GM12874 (cell line): ENCODE data around the gene ANKRD24.

Experiments
- CTCF ChIP-seq: IDR thresholded peaks from 2 replicates; pipeline ENCODE4 v1.5.1; 2011; ENCODE audit warnings: low read depth, mild to moderate bottlenecking, control low read depth, low read length, moderate library complexity; ENCODE audit not compliant: insufficient read depth

The ANKRD24 gene

DNA sequence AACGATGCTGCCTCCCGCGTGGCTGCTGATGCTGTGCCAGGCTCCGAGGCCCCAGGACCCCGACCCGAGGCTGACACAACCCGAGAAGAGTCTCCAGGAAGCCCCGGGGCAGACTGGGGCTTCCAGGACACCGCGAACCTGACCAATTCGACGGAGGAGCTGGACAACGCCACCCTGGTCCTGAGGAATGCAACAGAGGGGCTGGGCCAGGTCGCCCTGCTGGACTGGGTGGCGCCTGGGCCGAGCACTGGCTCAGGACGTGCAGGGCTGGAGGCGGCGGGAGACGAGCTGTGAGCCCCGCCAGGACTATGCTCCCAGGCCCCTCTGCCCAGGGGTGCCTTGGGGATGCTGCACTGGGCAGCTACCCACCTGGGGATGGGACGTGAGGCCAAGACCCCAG is 10.8 kb upstream of the ANKRD24 start:
- no peak for TF ChIP-seq CTCF

DNA sequence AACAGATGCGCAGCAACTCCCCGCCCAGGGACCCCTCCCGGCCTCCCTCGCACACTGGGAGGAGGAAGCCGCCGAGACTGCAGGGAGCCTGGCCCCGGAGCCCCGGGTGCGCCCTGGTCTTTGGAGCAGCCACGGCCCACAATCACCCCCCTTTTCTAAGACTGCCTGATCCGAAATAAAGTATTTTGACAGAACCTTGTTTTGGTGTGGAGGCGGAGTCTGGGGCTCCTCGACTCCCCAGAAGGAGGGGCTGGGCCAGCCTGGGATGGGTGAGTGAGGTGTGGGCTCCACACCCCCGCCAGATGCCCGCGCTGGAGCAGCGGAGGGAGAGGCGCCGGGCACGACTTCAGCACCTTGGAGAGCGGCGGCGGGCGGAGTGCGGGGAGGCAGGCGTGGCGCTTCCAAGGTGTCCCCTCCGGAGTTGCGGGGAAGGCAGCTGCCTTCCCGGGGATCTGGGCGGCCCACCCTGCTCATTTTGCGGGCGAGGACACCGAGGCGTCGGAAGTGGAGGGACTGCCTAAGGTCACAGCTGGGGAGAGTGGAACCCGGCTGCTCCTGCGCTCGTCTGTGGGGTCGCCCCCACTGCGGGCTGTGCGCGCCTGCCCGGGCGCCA is 9.5 kb upstream of the ANKRD24 start:
- no peak for TF ChIP-seq CTCF

GRCh38 chr19:4173479-4174212 is 8.8 kb upstream of the ANKRD24 start:
- TF ChIP-seq CTCF, result no peak

- no peak for TF ChIP-seq CTCF
These were observed 8.1 kb upstream of the ANKRD24 start for GRCh38 chr19:4174213-4174894.

DNA sequence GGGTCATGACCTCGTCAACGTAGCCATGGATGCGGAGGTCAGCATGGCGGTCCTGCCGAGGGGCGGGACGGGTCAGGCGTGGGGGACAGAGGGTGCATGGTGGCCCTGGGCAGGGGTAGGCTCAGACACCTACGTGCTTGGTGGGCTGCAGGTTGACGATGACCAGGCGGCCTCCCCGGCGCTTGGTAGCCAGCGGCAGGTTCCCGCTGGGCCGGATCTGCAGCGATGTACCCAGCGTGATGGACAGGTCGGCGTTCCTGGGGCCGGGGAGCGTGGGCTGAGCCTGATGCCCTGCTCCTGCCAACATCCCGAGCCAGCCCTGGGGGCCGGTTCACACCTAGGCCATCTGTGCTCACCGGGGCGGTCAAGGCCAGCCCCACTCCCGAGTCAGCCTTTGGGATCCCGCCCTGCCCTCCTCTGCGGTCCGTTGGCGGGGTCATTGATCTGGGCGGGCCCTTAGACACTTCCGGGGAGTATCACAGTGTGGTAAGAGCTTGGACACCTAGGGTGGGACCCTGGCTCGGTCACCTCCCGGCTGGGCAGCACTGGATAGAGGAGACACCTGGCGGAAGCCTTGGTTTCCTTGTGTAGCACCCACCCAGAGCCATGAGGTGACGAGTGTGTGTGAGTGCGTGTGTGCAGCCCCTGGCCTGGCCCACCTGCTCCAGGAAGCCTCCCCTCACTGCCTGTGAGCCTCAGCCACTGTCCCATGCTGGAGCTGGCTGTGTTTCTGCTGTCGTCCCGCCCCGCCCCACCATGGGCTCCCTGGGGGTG is 7.4 kb upstream of the ANKRD24 start:
- no peak for TF ChIP-seq CTCF

GRCh38 chr19:4175669-4175931 is 6.9 kb upstream of the ANKRD24 start:
- TF ChIP-seq CTCF, result no peak

- no peak for TF ChIP-seq CTCF
These were observed 5.3 kb upstream of the ANKRD24 start for GRCh38 chr19:4177146-4177545.
